SU-DHL-6 (cell line): ENCODE measurements around the gene CNOT4.

Experiments used
- H2AFZ ChIP-seq: fragments of 200-600 bp; sonication (generic); 2 replicates; pipeline ENCODE4 v1.6.1; 2014; ENCODE audit warnings: low read depth, mild to moderate bottlenecking, moderate library complexity, mixed read lengths, antibody characterized with exemption, low read length; ENCODE audit not compliant: severe bottlenecking
- H3F3A ChIP-seq: fragments of 200-600 bp; shearing (Covaris generic); 2 replicates; pipeline ENCODE4 v1.6.0; 2016; ENCODE audit warnings: antibody characterized with exemption, mild to moderate bottlenecking; ENCODE audit not compliant: insufficient read depth
- H3K27ac ChIP-seq: fragments of 200-600 bp; sonication (generic); 2 replicates; pipeline ENCODE4 v1.5.1; 2016; ENCODE audit warnings: low read depth, mild to moderate bottlenecking, low read length, moderate library complexity, mixed read lengths
- H3K27me3 ChIP-seq: fragments of 200-600 bp; sonication (generic), shearing (Covaris generic); 2 replicates; pipeline ENCODE4 v1.6.0; 2014; ENCODE audit warnings: mild to moderate bottlenecking, low read length
- H3K36me3 ChIP-seq: fragments of 200-600 bp; sonication (generic); 2 replicates; pipeline ENCODE4 v1.6.1; 2014; ENCODE audit warnings: mild to moderate bottlenecking, low read length, mixed read lengths
- H3K4me2 ChIP-seq: fragments of 300-600, 200-600 bp; shearing (Covaris generic), sonication (generic); 2 replicates; pipeline ENCODE4 v1.6.0; 2014; ENCODE audit warnings: low read length, low read depth, mild to moderate bottlenecking; ENCODE audit not compliant: poor library complexity, severe bottlenecking
- H3K4me3 ChIP-seq: fragments of 200-600 bp; sonication (generic); 2 replicates; pipeline ENCODE4 v1.5.1; 2014; ENCODE audit warnings: antibody characterized with exemption, low read length, mild to moderate bottlenecking, mixed read lengths; ENCODE audit not compliant: insufficient read depth, poor library complexity, severe bottlenecking
- H3K79me2 ChIP-seq: fragments of 200-600 bp; sonication (generic); 2 replicates; pipeline ENCODE4 v1.6.1; 2014; ENCODE audit warnings: mild to moderate bottlenecking, low read length, moderate library complexity; ENCODE audit not compliant: insufficient read depth
- H3K9ac ChIP-seq: fragments of 200-600 bp; sonication (generic); 2 replicates; pipeline ENCODE4 v1.7.0; 2014; ENCODE audit warnings: mild to moderate bottlenecking, low read length
- H3K9me2 ChIP-seq: fragments of 200-600 bp; sonication (generic); replicated peaks from 2 replicates; pipeline ENCODE4 v1.6.1; 2014; ENCODE audit warnings: low read length; ENCODE audit not compliant: insufficient read depth
- H3K9me3 ChIP-seq: fragments of 200-600 bp; sonication (generic); 2 replicates; pipeline ENCODE4 v1.6.1; 2014; ENCODE audit warnings: low read length, mixed read lengths; ENCODE audit not compliant: insufficient read depth
- H4K20me1 ChIP-seq: fragments of 200-600 bp; sonication (generic); 2 replicates; pipeline ENCODE4 v1.6.1; 2014; ENCODE audit warnings: low read depth, mild to moderate bottlenecking, antibody characterized with exemption, low read length, moderate library complexity, mixed read lengths
- EZH2phosphoT487 ChIP-seq: fragments of 200-600 bp; sonication (generic), shearing (Covaris generic); conservative IDR thresholded peaks from 2 replicates; pipeline ENCODE4 v1.6.1; 2018; ENCODE audit warnings: mild to moderate bottlenecking, antibody characterized with exemption, low read length, moderate library complexity, mixed read lengths
- TF ChIP-seq, protein P1 (sequence below): fragments of 200-600 bp; sonication (generic); IDR thresholded peaks from one replicate; pipeline ENCODE4 v1.5.1; 2017; ENCODE audit warnings: antibody characterized with exemption, mild to moderate bottlenecking, low read length, moderate library complexity; ENCODE audit not compliant: insufficient read depth, poor library complexity, severe bottlenecking

The CNOT4 gene

DNA sequence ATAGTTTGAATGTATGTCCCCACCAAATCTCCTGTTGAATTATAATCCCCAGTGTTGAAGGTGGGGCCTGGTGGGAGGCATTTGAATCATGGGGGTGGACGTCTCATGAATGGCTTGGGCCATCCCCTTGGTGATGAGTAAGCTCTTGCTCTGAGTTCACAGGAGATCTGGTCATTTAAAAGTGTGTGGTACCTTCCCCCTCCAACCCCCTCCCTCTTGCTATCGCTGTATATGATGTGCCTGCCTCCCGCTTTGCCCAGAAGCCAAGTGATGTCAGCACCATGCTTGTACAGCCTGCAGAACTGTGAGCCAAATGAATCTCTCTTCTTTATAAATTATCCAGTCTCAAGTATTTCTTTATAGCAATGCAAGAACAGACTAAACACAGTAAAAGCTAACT is 103.0 kb downstream of the CNOT4 start:
- Histone ChIP-seq H3K9me3 (no peaks in the 10 kb centered on the region), H4K20me1 (no peaks in the 10 kb centered on the region), H3K79me2 (no peaks in the 10 kb centered on the region), H3K9me2 (no peaks in the 10 kb centered on the region), H3K36me3 (peaks cover 6% of the 10 kb centered on the region; the same call in 1 of the 2 replicates), H3K4me3 (no peak overlapping the region), H3K27ac (no peak overlapping the region), H3F3A (no peaks in the 10 kb centered on the region), H3K4me2 (no peak overlapping the region), H3K9ac (no peak overlapping the region), H2AFZ (no peak overlapping the region), H3K27me3 (no peaks in the 10 kb centered on the region)
- no peak for TF ChIP-seq EZH2phosphoT487
- TF ChIP-seq, protein P1, sequence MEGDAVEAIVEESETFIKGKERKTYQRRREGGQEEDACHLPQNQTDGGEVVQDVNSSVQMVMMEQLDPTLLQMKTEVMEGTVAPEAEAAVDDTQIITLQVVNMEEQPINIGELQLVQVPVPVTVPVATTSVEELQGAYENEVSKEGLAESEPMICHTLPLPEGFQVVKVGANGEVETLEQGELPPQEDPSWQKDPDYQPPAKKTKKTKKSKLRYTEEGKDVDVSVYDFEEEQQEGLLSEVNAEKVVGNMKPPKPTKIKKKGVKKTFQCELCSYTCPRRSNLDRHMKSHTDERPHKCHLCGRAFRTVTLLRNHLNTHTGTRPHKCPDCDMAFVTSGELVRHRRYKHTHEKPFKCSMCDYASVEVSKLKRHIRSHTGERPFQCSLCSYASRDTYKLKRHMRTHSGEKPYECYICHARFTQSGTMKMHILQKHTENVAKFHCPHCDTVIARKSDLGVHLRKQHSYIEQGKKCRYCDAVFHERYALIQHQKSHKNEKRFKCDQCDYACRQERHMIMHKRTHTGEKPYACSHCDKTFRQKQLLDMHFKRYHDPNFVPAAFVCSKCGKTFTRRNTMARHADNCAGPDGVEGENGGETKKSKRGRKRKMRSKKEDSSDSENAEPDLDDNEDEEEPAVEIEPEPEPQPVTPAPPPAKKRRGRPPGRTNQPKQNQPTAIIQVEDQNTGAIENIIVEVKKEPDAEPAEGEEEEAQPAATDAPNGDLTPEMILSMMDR = no peak

DNA sequence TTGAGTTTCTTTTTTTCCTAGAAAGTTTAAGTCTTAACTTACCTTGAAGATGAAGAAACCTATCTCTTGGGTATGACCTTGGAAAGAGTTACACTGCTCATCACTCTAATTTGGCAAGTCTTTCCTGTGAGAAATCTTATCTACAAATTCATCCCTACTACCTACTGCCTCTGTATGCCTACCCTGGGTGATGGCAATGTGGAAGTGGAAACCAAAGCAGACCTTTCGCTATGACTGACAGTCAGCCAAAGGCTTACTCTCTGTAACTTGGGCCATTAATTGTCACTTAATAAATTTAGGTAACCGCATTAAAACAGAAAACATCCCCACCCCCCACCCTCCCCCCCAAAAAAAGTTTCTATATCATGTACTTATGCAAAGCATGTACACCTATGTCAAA is 103.9 kb downstream of the CNOT4 start:
- Histone ChIP-seq H4K20me1 (no peaks in the 10 kb centered on the region), H3F3A (no peaks in the 10 kb centered on the region), H3K4me2 (no peak overlapping the region), H2AFZ (no peak overlapping the region), H3K9me3 (no peaks in the 10 kb centered on the region), H3K9ac (no peak overlapping the region), H3K79me2 (no peaks in the 10 kb centered on the region), H3K36me3 (peaks cover 6% of the 10 kb centered on the region; the same call in 1 of the 2 replicates), H3K9me2 (no peaks in the 10 kb centered on the region), H3K27me3 (no peaks in the 10 kb centered on the region), H3K4me3 (no peak overlapping the region), H3K27ac (no peak overlapping the region)
- TF ChIP-seq, protein P1 = no peak
- no peak for TF ChIP-seq EZH2phosphoT487

DNA sequence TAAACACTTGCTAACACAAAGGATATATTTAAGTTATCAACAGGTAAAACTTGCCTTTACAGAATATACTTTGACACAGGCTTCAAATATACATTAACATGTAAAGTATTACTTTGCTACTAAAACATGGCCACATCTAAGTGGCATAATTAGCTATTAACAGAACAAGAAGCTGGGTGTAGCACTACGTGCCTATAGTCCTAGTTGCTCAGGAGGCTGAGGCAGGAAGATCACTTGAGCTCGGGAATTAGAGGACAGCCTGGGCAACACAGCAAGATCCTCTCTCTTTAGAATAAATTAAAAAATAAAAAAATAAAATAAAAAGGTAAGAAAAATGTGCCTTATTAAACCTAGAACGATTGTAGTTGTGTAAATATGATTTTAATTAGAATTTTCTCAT is 106.6 kb downstream of the CNOT4 start:
- Histone ChIP-seq H2AFZ (no peak overlapping the region), H3K27me3 (no peaks in the 10 kb centered on the region), H3K4me2 (no peak overlapping the region), H3K9me3 (no peaks in the 10 kb centered on the region), H3K27ac (no peak overlapping the region), H3F3A (peaks cover 4% of the 10 kb centered on the region; the same call in 1 of the 2 replicates), H3K36me3 (peaks cover 4% of the 10 kb centered on the region; the same call in 1 of the 2 replicates), H3K79me2 (no peaks in the 10 kb centered on the region), H4K20me1 (no peaks in the 10 kb centered on the region), H3K9ac (no peak overlapping the region), H3K9me2 (no peaks in the 10 kb centered on the region), H3K4me3 (no peak overlapping the region)
- no peak for TF ChIP-seq EZH2phosphoT487
- TF ChIP-seq, protein P1 = no peak
